Endothelial cell of umbilical vein (primary cell): Measurements from ENCODE around the gene CLSTN2. TPM values are rescaled to one million over a fixed set of nuclear protein-coding genes. Genes with fewer than 3 reads are reported as not detected.

Source experiments
- BruUV-seq: library from RNA; stranded (reverse); fragments of 400-500 nt; replicated peaks from 2 replicates; lab custom pipeline; 2021; lab: Mats Ljungman, UMichigan
- CTCF ChIA-PET: fragments of 300-600, 350-600 bp; sonication (Branson Sonifier 250); formaldehyde crosslinking; loops from one replicate; lab custom pipeline; 2021; ENCODE audit warnings: antibody characterized with exemption, inconsistent platforms; lab: Charles Lee
- POLR2A ChIA-PET: fragments of 300-600, 350-600 bp; sonication (Branson Sonifier 250); formaldehyde crosslinking; loops from one replicate; lab custom pipeline; 2021; ENCODE audit warnings: antibody characterized with exemption, inconsistent platforms; lab: Charles Lee
- DNase-seq: peaks from one replicate; pipeline ENCODE4 v3.0.0-alpha.2; 2011; ENCODE audit warnings: low read depth, low spot score
- FAIRE-seq: peaks from 2 replicates; lab custom pipeline; 2011; peaks lifted over from hg19 to GRCh38; lab: Jason Lieb, UNC
- H2AFZ ChIP-seq: 2 replicates; pipeline ENCODE4 v1.6.0; 2012; ENCODE audit warnings: low read depth, low read length, control low read depth, inconsistent platforms
- H3K27ac ChIP-seq: 2 replicates; pipeline ENCODE4 v1.5.1; 2011; ENCODE audit warnings: low read depth, mild to moderate bottlenecking, control low read depth, low read length, moderate library complexity; ENCODE audit not compliant: insufficient read depth
- H3K27me3 ChIP-seq, 2 experiments: 2 replicates each; pipeline versions ENCODE4 v1.6.0 to v1.6.1; 2011; ENCODE audit warnings: low read length in 2 of 2, mixed read lengths in 1 of 2; ENCODE audit not compliant: control insufficient read depth in 2 of 2, insufficient read depth in 2 of 2
- H3K36me3 ChIP-seq, 2 experiments: 2 replicates in 1 of 2; 3 replicates in 1 of 2; pipeline ENCODE4 v1.5.1; 2011; ENCODE audit warnings: low read length in 2 of 2, mild to moderate bottlenecking in 1 of 2, moderate library complexity in 1 of 2; ENCODE audit not compliant: control insufficient read depth in 2 of 2, insufficient read depth in 2 of 2; ENCODE audit errors: extremely low read depth in 1 of 2
- H3K4me1 ChIP-seq: 3 replicates; pipeline ENCODE4 v1.5.1; 2011; ENCODE audit warnings: mild to moderate bottlenecking, low read length; ENCODE audit not compliant: control insufficient read depth, insufficient read depth; ENCODE audit errors: extremely low read depth
- H3K4me2 ChIP-seq: 2 replicates; pipeline ENCODE4 v1.6.1; 2011; ENCODE audit warnings: low read length, control low read depth, mixed read lengths; ENCODE audit not compliant: insufficient read depth
- H3K4me3 ChIP-seq, 3 experiments: fragments of 200-600 bp in 1 of 3; sonication (generic), shearing (Covaris generic) in 1 of 3; replicated peaks in 1 of 3; 2 replicates each; pipeline ENCODE4 v1.5.1; 2011 to 2016; ENCODE audit warnings: control low read depth in 3 of 3, low read length in 3 of 3, mild to moderate bottlenecking in 2 of 3, inconsistent platforms in 1 of 3, low read depth in 1 of 3, moderate library complexity in 1 of 3; ENCODE audit not compliant: insufficient read depth in 1 of 3
- H3K79me2 ChIP-seq: 2 replicates; pipeline ENCODE4 v1.6.0; 2012; ENCODE audit warnings: low read length, inconsistent platforms; ENCODE audit not compliant: control insufficient read depth, insufficient read depth
- H3K9ac ChIP-seq: replicated peaks from 2 replicates; pipeline ENCODE3; 2011; ENCODE audit warnings: low read length, control low read depth; ENCODE audit not compliant: insufficient read depth; ENCODE audit errors: extremely low read depth
- H3K9me1 ChIP-seq: replicated peaks from 3 replicates; pipeline ENCODE4 v1.6.0; 2011; ENCODE audit warnings: mild to moderate bottlenecking, low read length; ENCODE audit not compliant: control insufficient read depth, insufficient read depth; ENCODE audit errors: extremely low read depth
- H3K9me3 ChIP-seq: replicated peaks from 2 replicates; pipeline ENCODE4 v1.5.1; 2012; ENCODE audit warnings: low read length, inconsistent platforms; ENCODE audit not compliant: control insufficient read depth, insufficient read depth
- H4K20me1 ChIP-seq: replicated peaks from 2 replicates; pipeline ENCODE3; 2011; ENCODE audit warnings: mild to moderate bottlenecking, low read length; ENCODE audit not compliant: control insufficient read depth, insufficient read depth; ENCODE audit errors: extremely low read depth
- EZH2 ChIP-seq: IDR thresholded peaks from 2 replicates; pipeline ENCODE4 v1.6.1; 2012; ENCODE audit warnings: borderline replicate concordance, low read depth, mild to moderate bottlenecking, moderate library complexity, low read length, inconsistent platforms; ENCODE audit not compliant: severe bottlenecking
- FOS ChIP-seq: IDR thresholded peaks from 2 replicates; pipeline ENCODE4 v1.6.1; 2011; ENCODE audit warnings: mild to moderate bottlenecking, low read length, moderate library complexity, borderline replicate concordance; ENCODE audit not compliant: insufficient read depth
- GATA2 ChIP-seq: IDR thresholded peaks from 2 replicates; pipeline ENCODE4 v1.7.0; 2011; ENCODE audit warnings: low read depth, mild to moderate bottlenecking, moderate library complexity, mixed read lengths, low read length; ENCODE audit not compliant: insufficient read length, insufficient read depth
- JUN ChIP-seq: IDR thresholded peaks from 2 replicates; pipeline ENCODE4 v1.6.1; 2011; ENCODE audit warnings: borderline replicate concordance, low read depth; ENCODE audit not compliant: insufficient read length, insufficient read depth
- MYC ChIP-seq: IDR thresholded peaks from one replicate; pipeline ENCODE4 v1.6.1; 2011; ENCODE audit warnings: mild to moderate bottlenecking, low read depth, low read length
- POLR2A ChIP-seq: IDR thresholded peaks from 2 replicates; pipeline ENCODE4 v1.6.1; 2012; ENCODE audit warnings: low read depth, mild to moderate bottlenecking, control low read depth, low read length
- POLR2AphosphoS5 ChIP-seq: IDR thresholded peaks from 2 replicates; pipeline ENCODE4 v1.6.1; 2012; ENCODE audit warnings: low read depth, mild to moderate bottlenecking, control low read depth, low read length, moderate library complexity; ENCODE audit not compliant: insufficient read depth
- dilution Hi-C: fragments of 300-500 bp; cut with MboI; formaldehyde crosslinking; loops from one replicate; pipeline ENCODE4 v1.15.0; 2019; ENCODE audit warnings: low sequenced_read_pairs; ENCODE audit not compliant: extremely low pct_ligation_motif_present
- intact Hi-C: fragments of 100-400 bp; cut with micrococcal nuclease; formaldehyde crosslinking; loops from one replicate; pipeline ENCODE4 v1.10.0; 2022
- polyA plus RNA-seq, 4 experiments: library from polyadenylated mRNA; depleted of rRNA in 3 of 4; stranded (reverse) in 3 of 4; unstranded in 1 of 4; fragments of >200 nt; gene quantifications; 2 replicates each; pipeline versions ENCODE4 v1.2.1 to v1.2.3, GENCODE V29; 2011 to 2012; ENCODE audit warnings: missing spikeins in 1 of 4
- total RNA-seq: library from RNA; stranded (reverse); gene quantifications from 2 replicates; pipeline ENCODE4 v1.2.3, GENCODE V29; 2021
- TF ChIP-seq, protein P1 (sequence below), 2 donors: IDR thresholded peaks; 1 replicate in 1 of 2; 2 replicates in 1 of 2; pipeline ENCODE4 v1.5.1; 2011; ENCODE audit warnings: low read length in 2 of 2, mild to moderate bottlenecking in 2 of 2, moderate library complexity in 2 of 2, control low read depth in 1 of 2, inconsistent platforms in 1 of 2, low read depth in 1 of 2; ENCODE audit not compliant: insufficient read depth in 1 of 2; ENCODE audit errors: extremely low read depth in 1 of 2
- TF ChIP-seq, protein P2 (sequence below): IDR thresholded peaks from 2 replicates; pipeline ENCODE4 v1.6.1; 2011; ENCODE audit not compliant: insufficient read depth, insufficient read length

Gene CLSTN2
- total and polyA plus RNA-seq, 2 donors (not counting 3 experiments of a cell fraction or from before 2014, with no cell fraction given), result 0.26 to 0.38 TPM

DNA sequence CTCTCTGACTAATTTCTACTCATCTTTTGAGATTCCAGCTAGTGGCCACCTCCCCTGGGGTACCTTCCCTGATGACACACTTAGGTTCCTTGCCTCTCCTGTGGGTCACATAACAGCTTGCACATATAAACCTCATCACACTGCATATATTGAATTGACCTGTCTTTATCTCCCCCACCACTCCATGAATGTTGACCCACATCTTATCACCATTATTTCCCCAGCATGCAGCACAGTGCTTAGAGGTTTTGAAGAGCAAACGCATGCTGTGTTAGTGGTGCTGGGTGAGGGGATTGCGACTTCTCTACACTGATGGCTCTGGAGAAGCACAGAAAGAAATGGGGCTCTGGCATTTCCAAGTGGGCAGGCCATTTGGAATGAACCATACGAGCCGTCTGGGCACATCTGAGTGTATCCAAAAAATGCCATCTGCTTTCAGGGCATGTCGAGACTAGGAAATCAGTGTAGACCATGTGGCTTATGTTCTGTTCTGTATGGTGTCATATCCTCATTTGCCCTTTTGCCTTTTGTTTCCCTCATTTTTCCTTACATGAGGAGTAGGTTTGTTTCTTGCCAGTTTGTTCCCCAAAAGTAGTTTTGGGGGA lies 409.7 kb downstream of the CLSTN2 start:
- Histone ChIP-seq H3K9me3 (no peaks in the 10 kb centered on the region), H3K4me2 (no peak overlapping the region), H3K9ac (no peak overlapping the region), H2AFZ (no peak overlapping the region), H3K4me1 (no peaks in the 10 kb centered on the region), H3K27me3 (no peaks in the 10 kb centered on the region), H3K27ac (no peak overlapping the region), H3K9me1 (no peaks in the 10 kb centered on the region), H3K79me2 (no peaks in the 10 kb centered on the region), H3K4me3 (no peak overlapping the region), H4K20me1 (no peaks in the 10 kb centered on the region), H3K36me3 (no peaks in the 10 kb centered on the region)
- TF ChIP-seq JUN (no peak), POLR2AphosphoS5 (no peak), GATA2 (no peak), POLR2A (no peak), FOS (no peak), EZH2 (no peak), MYC (no peak)
- TF ChIP-seq, protein P1, sequence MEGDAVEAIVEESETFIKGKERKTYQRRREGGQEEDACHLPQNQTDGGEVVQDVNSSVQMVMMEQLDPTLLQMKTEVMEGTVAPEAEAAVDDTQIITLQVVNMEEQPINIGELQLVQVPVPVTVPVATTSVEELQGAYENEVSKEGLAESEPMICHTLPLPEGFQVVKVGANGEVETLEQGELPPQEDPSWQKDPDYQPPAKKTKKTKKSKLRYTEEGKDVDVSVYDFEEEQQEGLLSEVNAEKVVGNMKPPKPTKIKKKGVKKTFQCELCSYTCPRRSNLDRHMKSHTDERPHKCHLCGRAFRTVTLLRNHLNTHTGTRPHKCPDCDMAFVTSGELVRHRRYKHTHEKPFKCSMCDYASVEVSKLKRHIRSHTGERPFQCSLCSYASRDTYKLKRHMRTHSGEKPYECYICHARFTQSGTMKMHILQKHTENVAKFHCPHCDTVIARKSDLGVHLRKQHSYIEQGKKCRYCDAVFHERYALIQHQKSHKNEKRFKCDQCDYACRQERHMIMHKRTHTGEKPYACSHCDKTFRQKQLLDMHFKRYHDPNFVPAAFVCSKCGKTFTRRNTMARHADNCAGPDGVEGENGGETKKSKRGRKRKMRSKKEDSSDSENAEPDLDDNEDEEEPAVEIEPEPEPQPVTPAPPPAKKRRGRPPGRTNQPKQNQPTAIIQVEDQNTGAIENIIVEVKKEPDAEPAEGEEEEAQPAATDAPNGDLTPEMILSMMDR (IDR thresholded peaks at IDR 0.05; ENCODE audit: extremely low read depth in 1 of 2, insufficient read depth in 1 of 2, low read depth in 1 of 2, low read length in 2 of 2), result no peak
- TF ChIP-seq, protein P2, sequence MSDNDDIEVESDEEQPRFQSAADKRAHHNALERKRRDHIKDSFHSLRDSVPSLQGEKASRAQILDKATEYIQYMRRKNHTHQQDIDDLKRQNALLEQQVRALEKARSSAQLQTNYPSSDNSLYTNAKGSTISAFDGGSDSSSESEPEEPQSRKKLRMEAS, result no peak
- ChIA-PET POLR2A (no interaction called here), CTCF (no interaction called here)
- no TSS peak for BruUV-seq
- FAIRE-seq (no peak), DNase-seq (no peak)
- dilution Hi-C loops (no loop called here), intact Hi-C loops (no loop called here)
